ENCODE results near the gene PAFAH1B2. TPM values are rescaled to one million over a fixed set of nuclear protein-coding genes. Genes with fewer than 3 reads are reported as not detected.

PAFAH1B2 gene
- total and polyA plus RNA-seq, 2 of the 8 experiments (the other 6 are each of a cell fraction or from before 2014, with no cell fraction given) = 38.2 to 161 TPM

GRCh38 chr11:117107701-117108590 lies 36.1 kb upstream of the PAFAH1B2 start:
- Histone ChIP-seq H3K36me3 (ENCODE audit: control insufficient read depth in 2 of 4, insufficient read depth in 4 of 4, low read length in 3 of 4) (no peaks in the 10 kb centered on the region), H2BK12ac (ENCODE audit: low read depth, low read length) (no peak overlapping the region), H2AK5ac (ENCODE audit: low read depth, low read length) (no peak overlapping the region), H4K20me1 (replicated peaks in 1 of 2; ENCODE audit: control insufficient read depth in 1 of 2, insufficient read depth in 2 of 2, low read length in 2 of 2) (no peaks in the 10 kb centered on the region), H2BK15ac (ENCODE audit: low read length) (no peak overlapping the region), H2BK120ac (replicated peaks; ENCODE audit: low read depth, low read length) (no peak overlapping the region), H3K4me1 (replicated peaks in 1 of 4; ENCODE audit: control insufficient read depth in 3 of 4, insufficient read depth in 4 of 4, low read length in 3 of 4) (no peaks in the 10 kb centered on the region), H3K27ac (ENCODE audit: low read depth, low read length) (no peak overlapping the region), H3K4ac (replicated peaks; ENCODE audit: insufficient read length, low read depth, low read length) (no peak overlapping the region), H2BK5ac (ENCODE audit: low read depth, low read length) (no peak overlapping the region), H3K18ac (ENCODE audit: extremely low read depth, low read length) (no peak overlapping the region), H3K23ac (ENCODE audit: insufficient read length) (no peak overlapping the region), H4K8ac (ENCODE audit: extremely low read depth, insufficient read depth, low read length) (no peak overlapping the region), H3K79me1 (ENCODE audit: low read depth, low read length) (no peaks in the 10 kb centered on the region), H4K5ac (ENCODE audit: insufficient read length, low read depth, low read length) (no peak overlapping the region), H3K79me2 (ENCODE audit: control insufficient read depth in 1 of 2, insufficient read depth in 2 of 2, low read length in 2 of 2) (no peaks in the 10 kb centered on the region), H3K27me3 (replicated peaks in 1 of 4; ENCODE audit: control insufficient read depth in 3 of 4, extremely low read depth in 1 of 4, insufficient read depth in 3 of 4, low read length in 3 of 4) (no peaks in the 10 kb centered on the region), H2AFZ (ENCODE audit: low read length) (no peak overlapping the region), H4K91ac (replicated peaks; ENCODE audit: insufficient read length, low read length) (no peak overlapping the region), H3K4me3 (ENCODE audit: extremely low read depth in 1 of 4, insufficient read depth in 2 of 4, low read depth in 3 of 4, low read length in 4 of 4) (no peak overlapping the region), H3K23me2 (ENCODE audit: low read depth, low read length) (no peaks in the 10 kb centered on the region), H3K9me3 (ENCODE audit: insufficient read depth in 2 of 2, low read depth in 1 of 2, low read length in 1 of 2) (no peaks in the 10 kb centered on the region; a peak in 1 of 4 replicates), H3K56ac (replicated peaks; ENCODE audit: insufficient read length, low read depth, low read length) (no peak overlapping the region), H3K9ac (replicated peaks in 1 of 4; ENCODE audit: extremely low read depth in 1 of 4, low read depth in 3 of 4, low read length in 3 of 4) (no peak overlapping the region), H2BK20ac (ENCODE audit: low read length) (no peak overlapping the region), H3K4me2 (ENCODE audit: insufficient read depth in 1 of 2, low read depth in 2 of 2, low read length in 2 of 2) (no peak overlapping the region), H3K14ac (ENCODE audit: insufficient read length) (no peak overlapping the region)
- TF ChIP-seq CEBPB (IDR thresholded peaks at IDR 0.05; ENCODE audit: low read depth, low read length) = peak; percentile 56; the same call in 1 of the 2 replicates
- no peak for TF ChIP-seq EZH2 (IDR thresholded peaks at IDR 0.05; ENCODE audit: low read depth, low read length, severe bottlenecking)
- TF ChIP-seq MAFK (IDR thresholded peaks at IDR 0.05; ENCODE audit: low read depth, low read length) = peak; percentile 14; the same call in 1 of the 2 replicates
- whole genome bisulfite sequencing, 2 experiments (ENCODE audit: extremely low coverage in 1 of 2, insufficient coverage in 1 of 2, insufficient read length in 1 of 2, insufficient replicate concordance in 2 of 2, low coverage in 1 of 2, low lambda C conversion rate in 2 of 2, missing lambda C conversion rate in 1 of 2) = 81 to 100% methylated on average over 1 to 5 of the region's 5 CpGs
- POLR2A ChIA-PET (ENCODE audit: partially characterized antibody) = interaction anchor here (0.7 kb wide), 2 partner anchors 187 to 325 kb away, joined by 3 read pairs; no protein-coding TSS in a partner anchor
- DNase-seq (ENCODE audit: low read depth in 1 of 2, low spot score in 2 of 2) (no peak), FAIRE-seq (no peak)
- CTCF ChIA-PET (ENCODE audit: partially characterized antibody) = interaction anchor here (0.6 to 4.5 kb wide), 8 partner anchors 9 to 317 kb away, joined by 3 to 65 read pairs (median 6); partner anchors contain the start of gene APOA5

Measured in H1 (cell line).